ENCODE results near the gene CFAP157. TPM values are rescaled to one million over a fixed set of nuclear protein-coding genes. Genes with fewer than 3 reads are reported as not detected.

Gene CFAP157
- total RNA-seq, 1 experiment from 2014 or later, result 0.22 TPM

- TF ChIP-seq CEBPB (IDR thresholded peaks at IDR 0.05; ENCODE audit: low read depth), result no peak
- no peak for TF ChIP-seq POLR2A (IDR thresholded peaks at IDR 0.05; ENCODE audit: borderline replicate concordance, extremely low read depth, insufficient read depth, insufficient read length)
- no peak for TF ChIP-seq ZFX (IDR thresholded peaks at IDR 0.05)
- no peak for TF ChIP-seq ELF1 (IDR thresholded peaks at IDR 0.05; ENCODE audit: borderline replicate concordance, low read depth)
- no peak for TF ChIP-seq YY1 (IDR thresholded peaks at IDR 0.05; ENCODE audit: extremely low read depth, insufficient replicate concordance, low read depth, low read length)
- no peak for TF ChIP-seq SIN3A (IDR thresholded peaks at IDR 0.05; ENCODE audit: low read depth)
- TF ChIP-seq ZNF274 (IDR thresholded peaks at IDR 0.05; ENCODE audit: low read depth, low read length), result no peak
- no peak for TF ChIP-seq FOSL1 (IDR thresholded peaks at IDR 0.05; ENCODE audit: low read depth)
- no peak for TF ChIP-seq RAD21 (IDR thresholded peaks at IDR 0.05; ENCODE audit: low read depth)
- TF ChIP-seq SRF (IDR thresholded peaks at IDR 0.05; ENCODE audit: low read depth), result no peak
- TF ChIP-seq ZBTB33 (IDR thresholded peaks at IDR 0.05; ENCODE audit: extremely low read depth, insufficient replicate concordance, low read length), result no peak
Observed at GRCh38 chr9:127712371-127712770, 5.6 kb downstream of the CFAP157 start (continued).

GRCh38 chr9:127712867-127713266, 6.1 kb downstream of the CFAP157 start:
- peaks cover 0 to 4% of the 10 kb centered on the region in 2 experiments; a peak in 1 of 4 replicates for H3K36me3 ChIP-seq (ENCODE audit: control insufficient read depth in 1 of 2, insufficient read depth in 2 of 2, low read length in 2 of 2)
- peaks cover 8 to 16% of the 10 kb centered on the region in 2 experiments for H3K4me1 ChIP-seq (ENCODE audit: control insufficient read depth in 1 of 2, insufficient read depth in 2 of 2, low read length in 2 of 2)
- no peaks in the 10 kb centered on the region for H3K9me3 ChIP-seq (ENCODE audit: control insufficient read depth in 1 of 2, insufficient read depth in 1 of 2, low read depth in 1 of 2, low read length in 2 of 2)
- H3K4me2 ChIP-seq (ENCODE audit: low read length), result no peak overlapping the region
- H3K27me3 ChIP-seq (ENCODE audit: insufficient read depth, low read length), result no peaks in the 10 kb centered on the region
- H3K27ac ChIP-seq (ENCODE audit: low read depth, low read length), result no peak overlapping the region
- POLR2A ChIA-PET, result interaction anchor here (0.9 kb wide), 1 partner anchor 9 kb away, joined by 3 read pairs; no protein-coding TSS in a partner anchor
- H4K20me1 ChIP-seq (ENCODE audit: insufficient read depth), result no peaks in the 10 kb centered on the region
- CTCF ChIA-PET, result no interaction called here
- H3K79me2 ChIP-seq (ENCODE audit: insufficient read depth, low read length), result peaks cover 13% of the 10 kb centered on the region
- intact Hi-C loops (cut with micrococcal nuclease), result no loop called here
- TF ChIP-seq RAD21 (IDR thresholded peaks at IDR 0.05; ENCODE audit: low read depth) (no peak), MAX (IDR thresholded peaks at IDR 0.05) (no peak), ELF1 (IDR thresholded peaks at IDR 0.05; ENCODE audit: borderline replicate concordance, low read depth) (no peak), REST (IDR thresholded peaks at IDR 0.05; ENCODE audit: low read depth) (no peak), TCF7L2 (IDR thresholded peaks at IDR 0.05; ENCODE audit: borderline replicate concordance, extremely low read depth, insufficient read depth, insufficient read length) (no peak)
- H3K9ac ChIP-seq (ENCODE audit: low read length), result no peak overlapping the region
- DNase-seq (ENCODE audit: low read depth, low spot score), result no peak
- no peak overlapping the region for H2AFZ ChIP-seq (ENCODE audit: low read depth, low read length, poor library complexity, severe bottlenecking)
- H3K9me2 ChIP-seq (ENCODE audit: insufficient read depth), result no peaks in the 10 kb centered on the region
- BruUV-seq (replicated peaks), result no TSS peak
- RAD21 ChIA-PET (ENCODE audit: low non-redundant PET in 1 of 2, low total read pairs in 2 of 2, uncharacterized antibody in 2 of 2, unreplicated experiment in 2 of 2), result no interaction called here
- H3K4me3 ChIP-seq (replicated peaks in 1 of 2; ENCODE audit: low read depth in 1 of 2, low read length in 2 of 2), result no peak overlapping the region
- no peak for ATAC-seq
